Loucy (cell line): ENCODE data around the gene HOMER1.

Source experiments
- H2AFZ ChIP-seq: fragments of 200-600 bp; sonication (generic); 2 replicates; pipeline ENCODE4 v1.6.0; 2016; ENCODE audit warnings: antibody characterized with exemption, mild to moderate bottlenecking, low read length, moderate library complexity
- H3F3A ChIP-seq: fragments of 200-600 bp; 2 replicates; pipeline ENCODE4 v1.6.0; 2016; ENCODE audit warnings: antibody characterized with exemption, low read depth, mild to moderate bottlenecking
- H3K27me3 ChIP-seq: fragments of 200-600 bp; sonication (generic); 2 replicates; pipeline ENCODE4 v1.6.1; 2014; ENCODE audit warnings: low read length, mild to moderate bottlenecking; ENCODE audit not compliant: insufficient read depth, poor library complexity, severe bottlenecking
- H3K36me3 ChIP-seq: fragments of 200-600 bp; sonication (generic); 2 replicates; pipeline ENCODE4 v1.6.1; 2016; ENCODE audit warnings: low read length; ENCODE audit not compliant: insufficient read depth
- H3K4me1 ChIP-seq: fragments of 200-600 bp; sonication (generic); 2 replicates; pipeline ENCODE4 v1.5.1; 2014; ENCODE audit warnings: low read length, mild to moderate bottlenecking; ENCODE audit not compliant: insufficient read depth, poor library complexity, severe bottlenecking
- H3K4me2 ChIP-seq: fragments of 200-600 bp; sonication (generic); 2 replicates; pipeline ENCODE4 v1.6.0; 2014; ENCODE audit warnings: antibody characterized with exemption, low read length, low read depth, mild to moderate bottlenecking; ENCODE audit not compliant: poor library complexity, severe bottlenecking
- H3K4me3 ChIP-seq: fragments of 200-600 bp; sonication (generic); 2 replicates; pipeline ENCODE4 v1.5.1; 2014; ENCODE audit warnings: low read length, mild to moderate bottlenecking, mixed read lengths; ENCODE audit not compliant: poor library complexity, severe bottlenecking
- H3K79me2 ChIP-seq: fragments of 200-600 bp; sonication (generic); 2 replicates; pipeline ENCODE4 v1.6.1; 2014; ENCODE audit warnings: low read length; ENCODE audit not compliant: insufficient read depth
- H3K9ac ChIP-seq: fragments of 200-600 bp; sonication (generic); 2 replicates; pipeline ENCODE4 v1.6.0; 2014; ENCODE audit warnings: mild to moderate bottlenecking, low read depth, low read length, moderate library complexity; ENCODE audit not compliant: poor library complexity, severe bottlenecking
- H3K9me2 ChIP-seq: fragments of 200-600 bp; sonication (generic); replicated peaks from 2 replicates; pipeline ENCODE4 v1.6.1; 2016; ENCODE audit warnings: low read depth, low read length, mixed read lengths
- H3K9me3 ChIP-seq: fragments of 200-600 bp; sonication (generic); 2 replicates; pipeline ENCODE4 v1.6.1; 2014; ENCODE audit warnings: mild to moderate bottlenecking, antibody characterized with exemption, low read length, low read depth; ENCODE audit not compliant: insufficient read depth
- H4K20me1 ChIP-seq: fragments of 200-600 bp; sonication (generic); 2 replicates; pipeline ENCODE4 v1.6.0; 2014; ENCODE audit warnings: antibody characterized with exemption, low read length, mild to moderate bottlenecking; ENCODE audit not compliant: insufficient read depth, poor library complexity, severe bottlenecking
- CTCF ChIP-seq: fragments of 200-600 bp; sonication (generic); conservative IDR thresholded peaks from 2 replicates; pipeline ENCODE4 v1.5.1; 2014; ENCODE audit warnings: mild to moderate bottlenecking, antibody characterized with exemption, low read length
- EZH2phosphoT487 ChIP-seq: fragments of 200-600 bp; IDR thresholded peaks from 2 replicates; pipeline ENCODE4 v1.6.1; 2018; ENCODE audit warnings: antibody characterized with exemption, mild to moderate bottlenecking, moderate library complexity, borderline replicate concordance

The HOMER1 gene

GRCh38 chr5:79488775-79489174 is 25.2 kb downstream of the HOMER1 start:
- Histone ChIP-seq H3K4me2 (no peak overlapping the region), H3K9me2 (no peaks in the 10 kb centered on the region), H3K9ac (no peak overlapping the region), H3K79me2 (no peaks in the 10 kb centered on the region; the same call in 1 of the 2 replicates), H3K36me3 (no peaks in the 10 kb centered on the region), H2AFZ (no peak overlapping the region), H3K9me3 (no peaks in the 10 kb centered on the region; the same call in 1 of the 2 replicates), H4K20me1 (no peaks in the 10 kb centered on the region), H3K4me3 (no peak overlapping the region), H3F3A (no peaks in the 10 kb centered on the region), H3K27me3 (no peaks in the 10 kb centered on the region), H3K4me1 (no peaks in the 10 kb centered on the region)
- no peak for TF ChIP-seq EZH2phosphoT487
- TF ChIP-seq CTCF: no peak

DNA sequence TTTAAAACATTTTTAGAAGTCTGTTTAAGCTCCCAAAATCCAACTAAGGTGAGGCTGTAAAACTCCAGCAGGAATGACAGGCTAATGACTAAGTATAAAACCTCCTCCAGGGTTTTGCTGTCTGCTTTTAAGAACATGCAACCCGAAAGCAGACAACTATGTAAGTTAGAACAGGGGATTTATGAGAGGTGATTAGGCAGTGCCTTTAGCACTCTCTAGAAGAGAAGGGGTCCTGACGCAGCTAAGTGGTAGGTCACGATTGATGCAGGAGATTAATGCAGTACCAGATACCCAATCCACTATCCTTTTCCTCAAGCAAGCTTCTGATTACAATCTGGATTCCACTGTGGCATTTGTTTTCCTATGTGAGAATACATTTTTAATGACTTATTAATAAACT is 25.9 kb downstream of the HOMER1 start:
- H3K9me3 ChIP-seq: no peaks in the 10 kb centered on the region; the same call in 1 of the 2 replicates
- no peaks in the 10 kb centered on the region for H3K36me3 ChIP-seq
- H3K4me2 ChIP-seq: no peak overlapping the region
- H3K79me2 ChIP-seq: no peaks in the 10 kb centered on the region; the same call in 1 of the 2 replicates
- H3K27me3 ChIP-seq: no peaks in the 10 kb centered on the region
- H3K4me3 ChIP-seq: no peak overlapping the region
- no peaks in the 10 kb centered on the region for H3F3A ChIP-seq
- no peaks in the 10 kb centered on the region for H4K20me1 ChIP-seq
- no peak overlapping the region for H2AFZ ChIP-seq
- no peaks in the 10 kb centered on the region for H3K4me1 ChIP-seq
- no peak overlapping the region for H3K9ac ChIP-seq
- TF ChIP-seq EZH2phosphoT487 (no peak), CTCF (no peak)
- H3K9me2 ChIP-seq: no peaks in the 10 kb centered on the region

- H3K4me1 ChIP-seq: no peaks in the 10 kb centered on the region
- no peak overlapping the region for H2AFZ ChIP-seq
- TF ChIP-seq EZH2phosphoT487 (no peak), CTCF (no peak)
These were observed 26.7 kb downstream of the HOMER1 start for GRCh38 chr5:79487251-79487650.

More at GRCh38 chr5:79487251-79487650, 26.7 kb downstream of the HOMER1 start:
- H3K9me2 ChIP-seq: no peaks in the 10 kb centered on the region
- H3K36me3 ChIP-seq: no peaks in the 10 kb centered on the region
- H3K4me3 ChIP-seq: no peak overlapping the region
- H3K9me3 ChIP-seq: no peaks in the 10 kb centered on the region; the same call in 1 of the 2 replicates
- H3K79me2 ChIP-seq: peaks cover 4% of the 10 kb centered on the region
- H3K27me3 ChIP-seq: no peaks in the 10 kb centered on the region
- no peak overlapping the region for H3K4me2 ChIP-seq
- H4K20me1 ChIP-seq: no peaks in the 10 kb centered on the region
- H3F3A ChIP-seq: no peaks in the 10 kb centered on the region
- H3K9ac ChIP-seq: no peak overlapping the region
